Hepatocyte (in vitro differentiated cells): ENCODE measurements around the gene IP6K1.

ENCODE experiments used
- CTCF ChIP-seq: fragments of 200-600 bp; sonication (generic); IDR thresholded peaks from 2 replicates; pipeline ENCODE4 v1.5.1; 2016; ENCODE audit warnings: antibody characterized with exemption, mild to moderate bottlenecking; ENCODE audit not compliant: poor library complexity
- EZH2 ChIP-seq: fragments of 200-600 bp; sonication (generic); IDR thresholded peaks from 2 replicates; pipeline ENCODE4 v1.6.1; 2016; ENCODE audit warnings: antibody characterized with exemption, mild to moderate bottlenecking, borderline replicate concordance

GRCh38 chr3:49745986-49746385 lies 40.4 kb downstream of the IP6K1 start:
- TF ChIP-seq CTCF (no peak), EZH2 (no peak)
